ENCODE data around the gene KCNJ14.

- TF ChIP-seq FOXM1 (IDR thresholded peaks at IDR 0.05; ENCODE audit: borderline replicate concordance, low read depth) (no peak), REST (IDR thresholded peaks at IDR 0.05; ENCODE audit: low read depth) (no peak), TAF1 (IDR thresholded peaks at IDR 0.05; ENCODE audit: low read depth) (no peak), MAX (IDR thresholded peaks at IDR 0.05) (no peak), RAD21 (IDR thresholded peaks at IDR 0.05; ENCODE audit: low read depth) (no peak)
These were observed 4.5 kb upstream of the KCNJ14 start for GRCh38 chr19:48450863-48451262.
